NCI-H526 (cell line): Measurements from ENCODE around the gene GLP1R.

Experiments
- DNase-seq, 2 experiments: peaks; one replicate each; lab custom pipeline; 2025; lab: John Stamatoyannopoulos, UW

Gene GLP1R

GRCh38 chr6:39044181-39044580 lies 4.4 kb upstream of the GLP1R start:
- DNase-seq = no peak

- no peak for DNase-seq
Measured at GRCh38 chr6:39047434-39048327, 900 bp upstream of the GLP1R start.

GRCh38 chr6:39049575-39050283 lies 1.1 kb downstream of the GLP1R start:
- DNase-seq = no peak

GRCh38 chr6:39050453-39051112 lies 2.0 kb downstream of the GLP1R start:
- DNase-seq = no peak

GRCh38 chr6:39051399-39052122 lies 3.0 kb downstream of the GLP1R start:
- no peak for DNase-seq

- DNase-seq = no peak
Measured at GRCh38 chr6:39053016-39053624, 4.5 kb downstream of the GLP1R start.

- no peak for DNase-seq
Measured at GRCh38 chr6:39053854-39054576, 5.4 kb downstream of the GLP1R start.

- no peak for DNase-seq
Measured at GRCh38 chr6:39054577-39055142, 6.1 kb downstream of the GLP1R start.

GRCh38 chr6:39055661-39056060 lies 7.1 kb downstream of the GLP1R start:
- DNase-seq = no peak

GRCh38 chr6:39056191-39056590 lies 7.6 kb downstream of the GLP1R start:
- no peak for DNase-seq

- no peak for DNase-seq
Measured at GRCh38 chr6:39056681-39057080, 8.1 kb downstream of the GLP1R start.

- no peak for DNase-seq
Measured at GRCh38 chr6:39057251-39058155, 8.9 kb downstream of the GLP1R start.

GRCh38 chr6:39058471-39059147 lies 10.0 kb downstream of the GLP1R start:
- no peak for DNase-seq

GRCh38 chr6:39059496-39060310 lies 11.1 kb downstream of the GLP1R start:
- peak in 1 of 2 experiments; percentile 15 for DNase-seq

- no peak for DNase-seq
Measured at GRCh38 chr6:39060467-39061160, 12.0 kb downstream of the GLP1R start.

GRCh38 chr6:39061182-39061581 lies 12.6 kb downstream of the GLP1R start:
- no peak for DNase-seq

- DNase-seq = no peak
Measured at GRCh38 chr6:39061588-39061987, 13.0 kb downstream of the GLP1R start.
